Natural killer cell treated with Interleukin-12 subunit alpha and Interleukin-12 subunit beta and Interleukin-15 and Interleukin-18, amount 100 ng/mL, for 72 hours (primary cell): ENCODE results near the gene LIG4. TPM values are rescaled to one million over a fixed set of nuclear protein-coding genes. Genes with fewer than 3 reads are reported as not detected.

Experiments
- ATAC-seq, 2 donors: fragments of 150-1000 bp; cut with Tn5 transposase in 1 of 2; sonication (Bioruptor Pico), chemical (Tn5 transposase) in 1 of 2; 2 replicates each; pipeline ENCODE4 v1.10.0; 2021
- DNase-seq: peaks from one replicate; pipeline ENCODE4 v3.0.0; 2022; ENCODE audit warnings: low spot score
- H3K27ac Mint-ChIP-seq, 2 donors: 1 replicate in 1 of 2; 2 replicates in 1 of 2; pipeline ENCODE4 v1.8.0; 2022; ENCODE audit warnings: mixed read lengths in 2 of 2, mild to moderate bottlenecking in 1 of 2, moderate library complexity in 1 of 2
- H3K27me3 Mint-ChIP-seq, 2 donors: 1 replicate in 1 of 2; 2 replicates in 1 of 2; pipeline ENCODE4 v1.8.0; 2022; ENCODE audit warnings: mixed read lengths in 2 of 2
- H3K36me3 Mint-ChIP-seq: one replicate; pipeline ENCODE4 v1.8.0; 2022; ENCODE audit warnings: mixed read lengths
- H3K4me1 Mint-ChIP-seq, 2 donors: 1 replicate in 1 of 2; 2 replicates in 1 of 2; pipeline ENCODE4 v1.8.0; 2022; ENCODE audit warnings: low read depth in 2 of 2, mixed read lengths in 2 of 2, mild to moderate bottlenecking in 1 of 2
- H3K4me3 Mint-ChIP-seq: one replicate; pipeline ENCODE4 v1.8.0; 2022; ENCODE audit warnings: mixed read lengths
- H3K9me3 Mint-ChIP-seq: 2 replicates; pipeline ENCODE4 v1.8.0; 2022; ENCODE audit warnings: mixed read lengths
- total RNA-seq, 2 donors: library from RNA; stranded (reverse); gene quantifications; one replicate each; pipeline ENCODE4 v1.2.3, GENCODE V29; 2022

LIG4 gene
- total RNA-seq, 2 donors from 2014 or later, result 13.7 to 21.8 TPM

DNA sequence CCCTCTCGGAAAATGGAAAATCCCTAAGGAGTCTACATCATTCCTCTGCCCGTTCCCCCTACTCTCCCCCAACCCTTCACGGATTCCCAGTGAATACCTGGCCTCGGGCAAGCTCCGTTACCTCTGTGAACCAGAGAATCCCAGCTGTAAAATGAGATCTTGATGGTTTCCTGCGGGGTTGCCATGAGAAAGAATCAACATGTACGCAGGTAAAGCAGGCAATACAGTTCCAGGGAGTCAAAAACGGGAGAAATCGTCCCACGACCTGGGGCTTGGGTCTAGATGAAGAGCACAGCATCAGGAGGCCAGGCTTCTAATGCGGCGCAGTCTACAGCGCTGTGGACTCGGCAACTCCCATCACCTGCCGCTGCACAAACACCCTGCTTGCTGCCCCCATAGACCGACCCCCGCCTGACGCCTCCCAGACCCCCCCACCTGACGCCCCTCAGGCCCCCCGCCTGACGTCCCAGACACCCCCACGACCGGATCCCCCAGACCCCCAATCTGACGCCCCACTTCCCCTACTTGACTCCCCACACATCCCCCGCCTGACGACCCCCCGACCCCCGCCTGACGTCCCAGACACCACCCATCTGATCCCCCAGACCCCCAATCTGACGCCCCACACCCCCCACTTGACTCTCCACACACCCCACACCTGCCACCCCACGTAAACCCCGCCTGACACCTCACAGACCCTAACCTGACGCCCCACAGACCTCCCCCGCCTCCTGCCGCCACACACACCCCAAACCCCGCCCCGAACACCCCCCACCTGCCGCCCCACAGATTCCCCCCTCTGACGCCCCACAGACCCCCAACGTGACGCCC is 680 bp downstream of the LIG4 start:
- Mint-ChIP-seq H3K4me1 (peaks cover 26 to 37% of the 10 kb centered on the region in 2 donors), H3K27me3 (no peaks in the 10 kb centered on the region), H3K9me3 (no peaks in the 10 kb centered on the region), H3K27ac (peak overlapping the region; percentile 77 to 97), H3K36me3 (peaks cover 26% of the 10 kb centered on the region), H3K4me3 (peak overlapping the region; percentile 93)
- no peak for DNase-seq
- no peak for ATAC-seq

DNA sequence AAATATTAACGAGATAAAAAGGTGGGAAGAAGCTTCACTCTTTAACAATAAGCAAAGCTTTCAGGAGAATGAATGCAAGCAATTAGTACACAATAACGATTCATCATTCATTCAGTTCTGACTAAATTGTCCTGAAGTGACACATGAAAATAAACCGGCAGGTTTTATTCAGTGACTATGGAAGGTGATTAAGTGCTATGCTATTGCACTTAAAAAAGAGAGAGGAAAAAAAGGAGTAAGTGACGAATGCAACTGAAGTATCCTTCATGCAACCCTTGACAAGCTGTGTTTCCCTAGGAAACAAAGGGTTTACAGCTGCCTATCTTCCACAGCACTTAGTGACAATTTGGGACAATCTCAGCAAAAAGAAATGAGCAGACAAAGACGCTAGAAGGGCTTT is 1.4 kb downstream of the LIG4 start:
- peak overlapping the region; percentile 93 for H3K4me3 Mint-ChIP-seq
- H3K27ac Mint-ChIP-seq, result peak overlapping the region; percentile 77 to 97
- peaks cover 21 to 31% of the 10 kb centered on the region in 2 donors for H3K4me1 Mint-ChIP-seq
- H3K9me3 Mint-ChIP-seq, result no peaks in the 10 kb centered on the region
- H3K27me3 Mint-ChIP-seq, result no peaks in the 10 kb centered on the region
- peaks cover 33% of the 10 kb centered on the region for H3K36me3 Mint-ChIP-seq
- no peak for ATAC-seq
- no peak for DNase-seq

DNA sequence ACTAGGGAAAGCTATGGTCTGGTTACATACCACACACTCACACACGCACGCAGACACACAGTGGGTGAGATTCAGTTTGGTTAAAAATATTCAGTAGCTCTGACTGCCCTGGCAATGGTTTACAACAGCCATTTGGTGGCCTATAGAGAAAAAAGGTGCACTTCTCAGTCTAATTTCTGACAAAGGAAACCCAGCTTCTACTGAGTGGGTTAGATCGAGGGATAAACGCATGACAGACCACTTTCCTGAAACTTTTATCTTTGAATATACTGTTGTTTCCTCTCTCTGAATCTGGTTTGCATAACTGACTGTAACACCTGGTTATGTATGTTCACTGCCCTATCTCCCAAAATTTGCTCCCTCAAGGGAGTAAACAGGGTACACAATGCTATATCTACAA is 2.5 kb downstream of the LIG4 start:
- peak overlapping the region in 1 of 2 donors; percentile 58 for H3K27ac Mint-ChIP-seq
- peaks cover 21 to 29% of the 10 kb centered on the region in 2 donors for H3K4me1 Mint-ChIP-seq
- peaks cover 41% of the 10 kb centered on the region for H3K36me3 Mint-ChIP-seq
- peak overlapping the region; percentile 34 for H3K4me3 Mint-ChIP-seq
- no peak for DNase-seq
- H3K27me3 Mint-ChIP-seq, result no peaks in the 10 kb centered on the region
- no peak for ATAC-seq
- peaks cover 5% of the 10 kb centered on the region for H3K9me3 Mint-ChIP-seq

DNA sequence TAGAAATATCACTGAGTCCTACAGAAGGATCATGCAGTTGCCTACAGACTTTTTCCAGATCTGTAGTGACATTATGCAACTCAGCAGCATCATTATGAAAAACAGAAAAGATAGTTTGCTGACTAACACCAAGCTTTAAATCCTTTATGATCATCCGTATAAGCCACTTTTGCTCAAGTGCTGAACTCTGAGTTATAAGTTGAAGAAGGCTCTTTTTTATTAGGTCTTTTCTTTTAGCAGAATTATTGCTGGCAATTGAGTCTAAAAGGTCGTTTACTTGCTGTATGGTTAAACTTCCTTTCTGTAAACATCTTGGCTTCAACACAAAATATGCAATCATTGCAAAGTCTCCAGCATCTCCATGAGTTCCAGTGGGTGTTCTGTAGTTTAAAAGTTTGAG is 4.8 kb downstream of the LIG4 start:
- Mint-ChIP-seq H3K36me3 (peaks cover 48% of the 10 kb centered on the region), H3K27ac (no peak overlapping the region)
- no peak for ATAC-seq

DNA sequence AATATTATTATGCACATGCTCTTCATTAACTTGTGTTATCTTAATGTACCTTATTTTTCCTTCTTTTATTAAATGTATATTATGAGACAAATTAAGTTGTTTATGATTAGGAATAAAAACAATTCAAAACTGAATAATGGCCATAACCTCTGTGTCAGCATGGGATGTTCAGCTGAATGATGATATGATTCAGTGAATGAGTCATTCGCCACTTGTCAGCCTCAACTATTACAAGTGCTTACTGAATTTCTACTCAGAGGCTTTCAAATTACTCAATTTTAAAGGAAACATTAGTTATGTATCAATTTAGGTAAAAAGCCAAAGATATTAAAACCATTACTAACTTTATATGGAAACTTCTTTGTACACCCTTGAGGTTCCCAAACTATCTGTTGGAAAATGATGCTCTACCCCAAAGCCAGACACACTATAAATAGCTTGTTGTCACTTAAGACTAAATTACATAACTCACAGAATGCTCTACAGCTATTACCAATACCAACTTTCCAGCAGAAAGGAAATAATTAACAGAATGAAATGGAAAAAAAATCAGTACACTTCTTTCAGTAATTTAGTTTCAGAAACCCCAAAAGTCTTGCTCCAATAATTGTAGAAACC is 14.4 kb downstream of the LIG4 start:
- peaks cover 9 to 31% of the 10 kb centered on the region in 2 donors for H3K27me3 Mint-ChIP-seq
- H3K4me1 Mint-ChIP-seq, result peaks cover 38 to 40% of the 10 kb centered on the region in 2 donors
- peak overlapping the region; percentile 72 for H3K4me3 Mint-ChIP-seq

More for the DNA sequence above, 4.8 kb downstream of the LIG4 start:
- Mint-ChIP-seq H3K9me3 (peaks cover 6% of the 10 kb centered on the region), H3K4me1 (peaks cover 15 to 31% of the 10 kb centered on the region in 2 donors), H3K27me3 (no peaks in the 10 kb centered on the region), H3K4me3 (no peak overlapping the region)
- no peak for DNase-seq

DNA sequence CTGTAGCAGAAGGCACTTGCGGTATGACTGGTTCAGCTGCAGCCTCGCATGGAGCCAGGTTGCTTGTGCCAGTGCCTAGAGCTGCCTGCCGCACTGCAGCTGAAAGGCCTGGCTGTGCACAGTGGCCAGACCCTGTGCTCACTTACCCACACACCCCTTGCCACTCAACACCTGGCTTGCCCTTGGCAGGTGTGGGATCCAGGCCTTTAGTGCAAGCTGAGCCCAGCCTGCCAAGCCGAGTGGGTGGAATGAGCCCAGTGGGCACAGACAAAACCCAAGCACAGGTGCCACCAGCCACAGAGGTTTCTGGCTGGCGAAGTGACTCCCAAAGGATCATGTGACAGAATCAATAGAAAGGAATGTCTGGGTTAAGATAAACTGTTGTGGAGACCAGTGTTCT is 19.5 kb downstream of the LIG4 start:
- no peak overlapping the region for H3K27ac Mint-ChIP-seq
- no peak for DNase-seq
- peaks cover 18 to 59% of the 10 kb centered on the region in 2 donors for H3K27me3 Mint-ChIP-seq
- peaks cover 1 to 4% of the 10 kb centered on the region in 2 donors for H3K4me1 Mint-ChIP-seq
- peaks cover 14% of the 10 kb centered on the region for H3K36me3 Mint-ChIP-seq
- H3K9me3 Mint-ChIP-seq, result peaks cover 7% of the 10 kb centered on the region
- H3K4me3 Mint-ChIP-seq, result no peak overlapping the region
- ATAC-seq, result peak; percentile 30 to 43

More for the DNA sequence above, 14.4 kb downstream of the LIG4 start:
- peaks cover 41% of the 10 kb centered on the region for H3K36me3 Mint-ChIP-seq
- no peak for DNase-seq
- H3K27ac Mint-ChIP-seq, result peak overlapping the region; percentile 75 to 78
- H3K9me3 Mint-ChIP-seq, result peaks cover 16% of the 10 kb centered on the region
- ATAC-seq, result peak; percentile 87 to 91

DNA sequence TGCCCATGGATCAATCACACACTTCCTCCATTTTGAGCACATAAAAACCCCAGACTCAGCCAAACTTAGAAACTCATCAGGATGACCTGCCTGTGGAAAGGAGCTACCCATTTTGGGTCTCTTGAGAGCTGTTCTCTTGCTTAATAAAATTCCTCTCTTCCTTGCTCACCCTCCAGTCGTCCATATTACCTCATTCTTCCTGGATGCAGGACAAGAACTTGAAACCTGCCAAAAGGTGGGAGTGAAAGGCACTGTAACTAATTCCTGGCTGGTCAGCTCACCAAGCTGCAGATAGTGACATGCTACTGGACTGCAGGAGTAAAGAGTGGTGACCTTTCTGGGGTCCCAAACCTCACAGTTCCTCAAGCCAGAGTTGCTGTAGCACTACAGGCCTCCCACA is 20.2 kb downstream of the LIG4 start:
- no peak for DNase-seq
- Mint-ChIP-seq H3K27ac (no peak overlapping the region), H3K27me3 (peaks cover 24 to 66% of the 10 kb centered on the region in 2 donors), H3K4me1 (peaks cover 0 to 4% of the 10 kb centered on the region in 2 donors), H3K4me3 (no peak overlapping the region), H3K36me3 (peaks cover 14% of the 10 kb centered on the region), H3K9me3 (peaks cover 9% of the 10 kb centered on the region)
- no peak for ATAC-seq

DNA sequence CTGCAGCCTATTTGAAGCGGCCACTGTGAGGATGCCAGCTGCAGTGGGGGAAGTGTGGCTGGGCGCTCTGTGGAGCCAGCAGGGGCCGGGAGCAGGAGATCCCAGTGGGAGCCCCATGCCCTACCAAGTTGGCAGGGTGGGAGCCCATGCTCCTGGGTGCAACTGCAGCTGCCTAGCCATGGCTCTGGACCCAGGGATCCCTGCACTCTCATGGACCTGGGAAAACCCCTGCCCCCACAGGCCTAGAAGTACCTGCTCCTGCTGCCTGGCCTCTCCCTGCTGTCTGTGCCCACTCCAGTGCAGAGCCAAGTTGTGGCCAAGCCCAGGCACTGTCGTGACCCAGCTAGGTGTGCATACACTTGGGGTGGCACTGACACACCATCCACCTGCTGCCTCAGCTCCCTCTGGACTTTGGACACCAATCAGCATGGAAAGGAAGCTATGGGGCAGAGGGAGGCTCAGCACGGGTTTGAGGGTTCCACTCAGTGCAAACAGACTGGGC is 20.9 kb downstream of the LIG4 start:
- Mint-ChIP-seq H3K27me3 (peaks cover 28 to 60% of the 10 kb centered on the region in 2 donors), H3K27ac (no peak overlapping the region), H3K36me3 (peaks cover 8% of the 10 kb centered on the region), H3K4me1 (no peaks in the 10 kb centered on the region), H3K4me3 (no peak overlapping the region), H3K9me3 (peaks cover 9% of the 10 kb centered on the region)
- no peak for DNase-seq
- ATAC-seq, result peak in 1 of 2 donors; percentile 52

DNA sequence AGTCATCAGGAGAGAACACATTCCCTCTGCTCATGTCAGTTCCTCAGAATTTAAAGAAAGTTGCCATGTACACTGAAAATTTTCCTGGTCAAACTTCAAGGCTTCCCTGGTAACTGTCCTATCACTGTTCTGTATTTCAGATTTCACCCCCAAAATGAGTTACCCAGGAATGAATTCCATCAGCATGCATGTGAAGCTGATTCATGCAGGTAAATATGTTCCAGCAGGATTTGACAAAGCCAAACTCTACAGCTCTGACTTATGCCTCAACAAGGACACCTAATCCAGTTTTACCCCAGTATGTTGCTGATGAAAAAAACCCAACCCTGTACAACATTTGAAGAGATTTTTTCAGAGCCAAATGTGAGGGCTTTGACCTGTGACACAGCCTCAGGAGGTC is 21.5 kb downstream of the LIG4 start:
- H3K36me3 Mint-ChIP-seq, result peaks cover 5% of the 10 kb centered on the region
- H3K9me3 Mint-ChIP-seq, result peaks cover 9% of the 10 kb centered on the region
- H3K27me3 Mint-ChIP-seq, result peaks cover 29 to 59% of the 10 kb centered on the region in 2 donors
- ATAC-seq (no peak), DNase-seq (no peak)
- H3K27ac Mint-ChIP-seq, result no peak overlapping the region
- H3K4me1 Mint-ChIP-seq, result no peaks in the 10 kb centered on the region
- no peak overlapping the region for H3K4me3 Mint-ChIP-seq

DNA sequence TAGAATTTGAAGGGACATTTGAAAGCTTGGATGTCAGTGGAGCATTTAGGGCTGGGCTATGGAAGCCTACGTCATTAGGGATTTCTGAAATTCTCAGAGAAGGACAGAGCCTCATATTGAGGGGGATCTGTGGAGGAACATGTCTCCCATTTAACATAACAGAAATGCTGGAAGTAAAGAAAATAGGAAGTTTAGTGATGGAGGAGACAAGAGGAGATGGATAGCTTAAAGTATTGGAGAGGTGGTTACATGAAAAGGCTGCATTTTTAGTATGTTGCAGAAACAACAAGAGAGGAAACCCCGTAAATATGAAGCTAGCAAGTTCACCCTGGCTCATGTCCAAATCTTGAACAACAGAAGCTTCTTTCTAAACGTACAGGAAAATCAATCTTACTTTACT is 24.4 kb downstream of the LIG4 start:
- ATAC-seq, result no peak

DNA sequence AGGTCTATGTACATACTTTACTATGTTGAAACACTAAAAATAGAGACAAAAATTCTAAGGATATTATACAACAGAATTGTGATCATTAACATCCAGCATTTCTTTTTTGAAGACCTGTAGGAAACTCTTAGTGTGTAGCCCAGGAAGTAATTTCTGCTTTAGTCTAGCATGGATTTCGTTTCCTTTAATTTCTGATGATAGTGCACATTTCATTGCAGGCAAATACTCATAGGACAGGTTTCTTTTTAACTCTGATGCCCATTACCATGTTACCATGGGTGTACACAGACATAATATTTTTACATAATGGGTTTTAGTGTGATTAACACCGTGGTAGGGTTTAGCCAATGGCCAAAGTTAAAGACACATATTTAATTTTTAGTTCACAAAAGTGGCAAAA is 27.1 kb downstream of the LIG4 start:
- DNase-seq (no peak), ATAC-seq (no peak)
- Mint-ChIP-seq H3K27me3 (peaks cover 21 to 64% of the 10 kb centered on the region in 2 donors), H3K4me3 (no peak overlapping the region), H3K36me3 (no peaks in the 10 kb centered on the region), H3K9me3 (peaks cover 6% of the 10 kb centered on the region), H3K4me1 (no peaks in the 10 kb centered on the region), H3K27ac (no peak overlapping the region)

More for the DNA sequence above, 24.4 kb downstream of the LIG4 start:
- no peak for DNase-seq
- Mint-ChIP-seq H3K4me3 (no peak overlapping the region), H3K9me3 (peaks cover 9% of the 10 kb centered on the region), H3K36me3 (no peaks in the 10 kb centered on the region), H3K27me3 (peaks cover 24 to 58% of the 10 kb centered on the region in 2 donors), H3K4me1 (no peaks in the 10 kb centered on the region), H3K27ac (no peak overlapping the region)

DNA sequence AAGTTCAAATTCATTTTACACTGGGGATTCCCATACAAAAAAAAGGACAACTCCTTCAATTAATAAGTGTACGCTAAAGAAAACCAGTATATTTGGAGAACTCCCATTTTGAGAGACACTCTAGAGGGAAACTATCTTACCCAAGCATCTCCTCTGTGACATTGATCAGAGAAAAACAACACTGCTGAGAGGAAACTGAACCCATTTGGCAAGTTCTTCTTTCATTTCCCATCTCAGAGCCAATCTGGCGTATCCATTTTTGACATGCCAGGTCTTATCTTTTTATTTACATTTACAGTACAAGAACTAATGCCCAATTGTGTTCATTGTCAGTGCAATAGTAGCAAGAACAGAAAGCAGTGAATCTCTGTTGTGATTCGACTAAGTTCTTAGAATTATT is 30.1 kb downstream of the LIG4 start:
- Mint-ChIP-seq H3K27ac (no peak overlapping the region), H3K36me3 (no peaks in the 10 kb centered on the region), H3K9me3 (no peaks in the 10 kb centered on the region), H3K27me3 (peaks cover 11 to 39% of the 10 kb centered on the region in 2 donors), H3K4me1 (no peaks in the 10 kb centered on the region), H3K4me3 (no peak overlapping the region)
- ATAC-seq (no peak), DNase-seq (no peak)

DNA sequence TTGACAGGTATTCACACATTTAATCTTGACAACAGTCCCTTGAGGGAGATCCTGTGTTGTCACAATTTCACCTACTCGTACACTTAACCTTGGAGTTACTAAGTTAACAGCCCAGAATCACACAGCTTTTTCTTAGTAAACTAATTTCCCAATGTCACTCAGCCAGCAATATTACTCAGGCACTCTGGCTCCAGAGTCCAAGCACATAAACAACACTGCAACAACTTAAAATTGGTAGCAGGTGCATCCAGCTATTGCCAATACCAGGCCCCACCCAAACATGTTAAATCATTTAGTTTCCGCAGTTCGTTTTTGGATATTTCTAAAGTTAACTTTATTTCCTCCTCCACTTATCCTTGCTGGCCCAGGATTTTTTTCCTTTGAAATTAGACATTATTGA is 32.7 kb downstream of the LIG4 start:
- Mint-ChIP-seq H3K27me3 (peaks cover 7 to 23% of the 10 kb centered on the region in 2 donors), H3K9me3 (no peaks in the 10 kb centered on the region), H3K27ac (no peak overlapping the region), H3K36me3 (no peaks in the 10 kb centered on the region), H3K4me1 (no peaks in the 10 kb centered on the region), H3K4me3 (no peak overlapping the region)
- DNase-seq, result no peak
- no peak for ATAC-seq

DNA sequence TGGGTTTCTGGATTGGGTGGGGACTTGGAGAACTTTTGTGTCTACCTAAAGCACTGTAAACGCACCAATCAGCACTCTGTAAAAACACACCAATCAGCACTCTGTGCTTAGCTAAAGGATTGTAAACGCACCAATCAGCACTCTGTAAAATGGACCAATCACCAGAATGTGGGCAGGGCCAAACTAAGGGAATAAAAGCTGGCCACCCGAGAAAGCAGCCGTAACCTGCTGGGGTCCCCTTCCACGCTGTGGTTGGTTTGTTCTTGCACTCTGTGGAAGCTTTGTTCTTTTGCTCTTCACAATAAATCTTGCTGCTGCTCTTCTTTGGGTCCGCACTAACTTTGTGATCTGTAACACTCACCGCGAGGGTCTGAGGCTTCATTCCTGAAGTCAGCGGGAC is 37.3 kb downstream of the LIG4 start:
- DNase-seq (no peak), ATAC-seq (no peak)
- H3K4me3 Mint-ChIP-seq, result no peak overlapping the region
- H3K27me3 Mint-ChIP-seq, result peaks cover 3 to 10% of the 10 kb centered on the region in 2 donors
- H3K36me3 Mint-ChIP-seq, result peaks cover 4% of the 10 kb centered on the region
- H3K4me1 Mint-ChIP-seq, result no peaks in the 10 kb centered on the region
- no peak overlapping the region for H3K27ac Mint-ChIP-seq
- no peaks in the 10 kb centered on the region for H3K9me3 Mint-ChIP-seq
